NCI-H1436 treated with DMSO at 0.1 percent for 48 hours (cell line): Measurements from ENCODE around the gene PLET1.
"Not testable (repeated sequence)": the region's sequence is repeated elsewhere in the genome, so short reads cannot be mapped to it uniquely, and the experiment has no call there.

Source experiments
- DNase-seq: peaks from one replicate; lab custom pipeline; 2025; lab: John Stamatoyannopoulos, UW

PLET1 gene

GRCh38 chr11:112212290-112212689, 48.4 kb downstream of the PLET1 start:
- DNase-seq = no peak

- DNase-seq = no peak
These were observed 49.1 kb downstream of the PLET1 start for GRCh38 chr11:112211536-112211935.

- no peak for DNase-seq
These were observed 49.8 kb downstream of the PLET1 start for GRCh38 chr11:112210890-112211289.

- no peak for DNase-seq
These were observed 54.6 kb downstream of the PLET1 start for GRCh38 chr11:112206071-112206470.

GRCh38 chr11:112200252-112200651, 60.4 kb downstream of the PLET1 start:
- DNase-seq = no peak

GRCh38 chr11:112199101-112199500, 61.6 kb downstream of the PLET1 start:
- DNase-seq = not testable (repeated sequence)
